ENCODE measurements around the gene MSI2. TPM values are rescaled to one million over a fixed set of nuclear protein-coding genes. Genes with fewer than 3 reads are reported as not detected.

Gene MSI2
- total RNA-seq, 4 donors from 2014 or later, result 14.9 to 24.4 (median 19.8) TPM

GRCh38 chr17:57442914-57443571 lies 186.7 kb downstream of the MSI2 start:
- ATAC-seq (ENCODE audit: low FRiP score) (no peak), DNase-seq (ENCODE audit: low spot score) (no peak)
- TF ChIP-seq CTCF (IDR thresholded peaks at IDR 0.05), result no peak

GRCh38 chr17:57443781-57444180 lies 187.5 kb downstream of the MSI2 start:
- DNase-seq (ENCODE audit: low spot score), result no peak
- no peak for TF ChIP-seq CTCF (IDR thresholded peaks at IDR 0.05)
- ATAC-seq (ENCODE audit: low FRiP score), result no peak

- ATAC-seq (ENCODE audit: low FRiP score) (no peak), DNase-seq (ENCODE audit: low spot score) (no peak)
- no peak for TF ChIP-seq CTCF (IDR thresholded peaks at IDR 0.05)
These were observed 188.5 kb downstream of the MSI2 start for GRCh38 chr17:57444682-57445450.

GRCh38 chr17:57445772-57446472 lies 189.6 kb downstream of the MSI2 start:
- no peak for TF ChIP-seq CTCF (IDR thresholded peaks at IDR 0.05)
- DNase-seq (ENCODE audit: low spot score), result no peak
- ATAC-seq (ENCODE audit: low FRiP score), result no peak

- no peak for TF ChIP-seq CTCF (IDR thresholded peaks at IDR 0.05)
- no peak for ATAC-seq (ENCODE audit: low FRiP score)
- DNase-seq (ENCODE audit: low spot score), result no peak
These were observed 191.2 kb downstream of the MSI2 start for GRCh38 chr17:57447357-57447989.

- ATAC-seq (ENCODE audit: low FRiP score) (no peak), DNase-seq (ENCODE audit: low spot score) (no peak)
- TF ChIP-seq CTCF (IDR thresholded peaks at IDR 0.05), result no peak
These were observed 191.9 kb downstream of the MSI2 start for GRCh38 chr17:57447990-57448758.
